Measurements from ENCODE around the gene POFUT1.

The POFUT1 gene

GRCh38 chr20:32206760-32207625, 687 bp upstream of the POFUT1 start:
- DNase-seq (ENCODE audit: low read depth, low spot score) = no peak

GRCh38 chr20:32208499-32209154, 947 bp downstream of the POFUT1 start:
- DNase-seq (ENCODE audit: low read depth, low spot score) = no peak

GRCh38 chr20:32209850-32210605, 2.3 kb downstream of the POFUT1 start:
- no peak for DNase-seq (ENCODE audit: low read depth, low spot score)

- DNase-seq (ENCODE audit: low read depth, low spot score) = no peak
Measured at GRCh38 chr20:32213870-32214269, 6.2 kb downstream of the POFUT1 start.

GRCh38 chr20:32215147-32215546, 7.5 kb downstream of the POFUT1 start:
- no peak for DNase-seq (ENCODE audit: low read depth, low spot score)

GRCh38 chr20:32215729-32216128, 8.0 kb downstream of the POFUT1 start:
- no peak for DNase-seq (ENCODE audit: low read depth, low spot score)

GRCh38 chr20:32216179-32217142, 8.8 kb downstream of the POFUT1 start:
- no peak for DNase-seq (ENCODE audit: low read depth, low spot score)

- no peak for DNase-seq (ENCODE audit: low read depth, low spot score)
Measured at GRCh38 chr20:32218156-32218900, 10.6 kb downstream of the POFUT1 start.

- DNase-seq (ENCODE audit: low read depth, low spot score) = no peak
Measured at GRCh38 chr20:32224463-32224862, 16.8 kb downstream of the POFUT1 start.

GRCh38 chr20:32226391-32226790, 18.7 kb downstream of the POFUT1 start:
- no peak for DNase-seq (ENCODE audit: low read depth, low spot score)

- DNase-seq (ENCODE audit: low read depth, low spot score) = no peak
Measured at GRCh38 chr20:32227306-32227705, 19.6 kb downstream of the POFUT1 start.

- DNase-seq (ENCODE audit: low read depth, low spot score) = no peak
Measured at GRCh38 chr20:32227744-32228688, 20.3 kb downstream of the POFUT1 start.

- no peak for DNase-seq (ENCODE audit: low read depth, low spot score)
Measured at GRCh38 chr20:32229251-32229747, 21.6 kb downstream of the POFUT1 start.

- DNase-seq (ENCODE audit: low read depth, low spot score) = no peak
Measured at GRCh38 chr20:32230707-32231106, 23.0 kb downstream of the POFUT1 start.

- DNase-seq (ENCODE audit: low read depth, low spot score) = no peak
Measured at GRCh38 chr20:32231245-32231644, 23.6 kb downstream of the POFUT1 start.

GRCh38 chr20:32231847-32232246, 24.2 kb downstream of the POFUT1 start:
- no peak for DNase-seq (ENCODE audit: low read depth, low spot score)

GRCh38 chr20:32232326-32232886, 24.7 kb downstream of the POFUT1 start:
- DNase-seq (ENCODE audit: low read depth, low spot score) = no peak

- no peak for DNase-seq (ENCODE audit: low read depth, low spot score)
Measured at GRCh38 chr20:32233286-32233685, 25.6 kb downstream of the POFUT1 start.

Measured in activated CD4-positive, CD25-positive, alpha-beta regulatory T cell treated with anti-CD3 and anti-CD28 coated beads, Interleukin-2, amount 50 U/mL, for 16 hours (primary cell).